GM03348 (cell line): ENCODE data around the gene STK17A.

ENCODE experiments used
- DNase-seq: peaks from one replicate; pipeline ENCODE4 v3.0.0; 2012; ENCODE audit warnings: low spot score

Gene STK17A

GRCh38 chr7:43582503-43583423, at the start of gene STK17A:
TSS of gene STK17A (plus strand) at chr7:43583108. CDS start at chr7:43583244, 136 bp downstream.
- DNase-seq = peak; percentile 98

- DNase-seq = peak; percentile 60
Measured at GRCh38 chr7:43533801-43534479, 49.0 kb upstream of the STK17A start.

- no peak for DNase-seq
Measured at GRCh38 chr7:43535031-43535451, 47.9 kb upstream of the STK17A start.

GRCh38 chr7:43535810-43536585, 46.9 kb upstream of the STK17A start:
- peak; percentile 87 for DNase-seq

GRCh38 chr7:43536773-43537172, 46.1 kb upstream of the STK17A start:
- DNase-seq = no peak

GRCh38 chr7:43537765-43538403, 45.0 kb upstream of the STK17A start:
- peak; percentile 50 for DNase-seq

GRCh38 chr7:43538404-43538771, 44.5 kb upstream of the STK17A start:
- DNase-seq = no peak

- no peak for DNase-seq
Measured at GRCh38 chr7:43540471-43540870, 42.4 kb upstream of the STK17A start.

GRCh38 chr7:43542716-43543115, 40.2 kb upstream of the STK17A start:
- no peak for DNase-seq

GRCh38 chr7:43546231-43546630, 36.7 kb upstream of the STK17A start:
- DNase-seq = no peak

- DNase-seq = no peak
Measured at GRCh38 chr7:43550427-43550826, 32.5 kb upstream of the STK17A start.

GRCh38 chr7:43552122-43552521, 30.8 kb upstream of the STK17A start:
- DNase-seq = no peak

GRCh38 chr7:43553999-43554398, 28.9 kb upstream of the STK17A start:
- DNase-seq = peak; percentile 42

- no peak for DNase-seq
Measured at GRCh38 chr7:43554423-43554822, 28.5 kb upstream of the STK17A start.

- DNase-seq = no peak
Measured at GRCh38 chr7:43557831-43558495, 24.9 kb upstream of the STK17A start.

GRCh38 chr7:43559171-43559945, 23.6 kb upstream of the STK17A start:
- DNase-seq = no peak

- no peak for DNase-seq
Measured at GRCh38 chr7:43559946-43560335, 23.0 kb upstream of the STK17A start.

GRCh38 chr7:43560742-43561330, 22.1 kb upstream of the STK17A start:
- no peak for DNase-seq

- DNase-seq = no peak
Measured at GRCh38 chr7:43562383-43562782, 20.5 kb upstream of the STK17A start.

GRCh38 chr7:43565786-43566185, 17.1 kb upstream of the STK17A start:
- DNase-seq = peak; percentile 37
